ENCODE results near the gene TASOR2. TPM values are rescaled to one million over a fixed set of nuclear protein-coding genes. Genes with fewer than 3 reads are reported as not detected.

The TASOR2 gene
- total RNA-seq, 1 donor from 2014 or later: 60.1 TPM

GRCh38 chr10:5651388-5651764 is 33.3 kb upstream of the TASOR2 start:
- no peak for TF ChIP-seq CTCF (IDR thresholded peaks at IDR 0.05; ENCODE audit: insufficient read depth, low read length, poor library complexity, severe bottlenecking)
- Histone ChIP-seq H3K4me3 (ENCODE audit: low read depth, low read length) (no peak overlapping the region), H3K36me3 (ENCODE audit: control insufficient read depth, insufficient read depth, low read length) (no peaks in the 10 kb centered on the region), H3K27me3 (ENCODE audit: control insufficient read depth, insufficient read depth, low read length) (no peaks in the 10 kb centered on the region)
- no peak for DNase-seq (ENCODE audit: low read depth)

- no peaks in the 10 kb centered on the region for H3K36me3 ChIP-seq (ENCODE audit: control insufficient read depth, insufficient read depth, low read length)
- no peak overlapping the region for H3K4me3 ChIP-seq (ENCODE audit: low read depth, low read length)
- no peak for DNase-seq (ENCODE audit: low read depth)
- H3K27me3 ChIP-seq (ENCODE audit: control insufficient read depth, insufficient read depth, low read length): no peaks in the 10 kb centered on the region
- TF ChIP-seq CTCF (IDR thresholded peaks at IDR 0.05; ENCODE audit: insufficient read depth, low read length, poor library complexity, severe bottlenecking): no peak
Measured at GRCh38 chr10:5652746-5653145, 31.9 kb upstream of the TASOR2 start.

- H3K27me3 ChIP-seq (ENCODE audit: control insufficient read depth, insufficient read depth, low read length): no peaks in the 10 kb centered on the region
- H3K36me3 ChIP-seq (ENCODE audit: control insufficient read depth, insufficient read depth, low read length): no peaks in the 10 kb centered on the region
- TF ChIP-seq CTCF (IDR thresholded peaks at IDR 0.05; ENCODE audit: insufficient read depth, low read length, poor library complexity, severe bottlenecking): no peak
Measured at GRCh38 chr10:5654218-5654755, 30.4 kb upstream of the TASOR2 start.

GRCh38 chr10:5655121-5655520 is 29.5 kb upstream of the TASOR2 start:
- H3K4me3 ChIP-seq (ENCODE audit: low read depth, low read length): no peak overlapping the region
- H3K36me3 ChIP-seq (ENCODE audit: control insufficient read depth, insufficient read depth, low read length): no peaks in the 10 kb centered on the region
- TF ChIP-seq CTCF (IDR thresholded peaks at IDR 0.05; ENCODE audit: insufficient read depth, low read length, poor library complexity, severe bottlenecking): no peak
- DNase-seq (ENCODE audit: low read depth): no peak
- H3K27me3 ChIP-seq (ENCODE audit: control insufficient read depth, insufficient read depth, low read length): no peaks in the 10 kb centered on the region

More at GRCh38 chr10:5654218-5654755, 30.4 kb upstream of the TASOR2 start:
- no peak overlapping the region for H3K4me3 ChIP-seq (ENCODE audit: low read depth, low read length)
- DNase-seq (ENCODE audit: low read depth): no peak

GRCh38 chr10:5656737-5657579 is 27.7 kb upstream of the TASOR2 start:
- Histone ChIP-seq H3K4me3 (ENCODE audit: low read depth, low read length) (no peak overlapping the region), H3K36me3 (ENCODE audit: control insufficient read depth, insufficient read depth, low read length) (no peaks in the 10 kb centered on the region), H3K27me3 (ENCODE audit: control insufficient read depth, insufficient read depth, low read length) (no peaks in the 10 kb centered on the region)
- DNase-seq (ENCODE audit: low read depth): no peak
- no peak for TF ChIP-seq CTCF (IDR thresholded peaks at IDR 0.05; ENCODE audit: insufficient read depth, low read length, poor library complexity, severe bottlenecking)

All from kidney epithelial cell (primary cell).